GM23248 (cell line): Measurements from ENCODE around the gene TNRC6C.

Source experiments
- EZH2 ChIP-seq: fragments of 200-600 bp; sonication (generic); IDR thresholded peaks from 2 replicates; pipeline ENCODE4 v1.6.1; 2018; ENCODE audit warnings: antibody characterized with exemption, mild to moderate bottlenecking; ENCODE audit not compliant: insufficient read depth, poor library complexity, severe bottlenecking
- EZH2phosphoT487 ChIP-seq: fragments of 200-600 bp; sonication (generic); IDR thresholded peaks from 2 replicates; pipeline ENCODE4 v1.6.1; 2018; ENCODE audit warnings: antibody characterized with exemption, moderate library complexity, mild to moderate bottlenecking, low read depth; ENCODE audit not compliant: insufficient read depth

DNA sequence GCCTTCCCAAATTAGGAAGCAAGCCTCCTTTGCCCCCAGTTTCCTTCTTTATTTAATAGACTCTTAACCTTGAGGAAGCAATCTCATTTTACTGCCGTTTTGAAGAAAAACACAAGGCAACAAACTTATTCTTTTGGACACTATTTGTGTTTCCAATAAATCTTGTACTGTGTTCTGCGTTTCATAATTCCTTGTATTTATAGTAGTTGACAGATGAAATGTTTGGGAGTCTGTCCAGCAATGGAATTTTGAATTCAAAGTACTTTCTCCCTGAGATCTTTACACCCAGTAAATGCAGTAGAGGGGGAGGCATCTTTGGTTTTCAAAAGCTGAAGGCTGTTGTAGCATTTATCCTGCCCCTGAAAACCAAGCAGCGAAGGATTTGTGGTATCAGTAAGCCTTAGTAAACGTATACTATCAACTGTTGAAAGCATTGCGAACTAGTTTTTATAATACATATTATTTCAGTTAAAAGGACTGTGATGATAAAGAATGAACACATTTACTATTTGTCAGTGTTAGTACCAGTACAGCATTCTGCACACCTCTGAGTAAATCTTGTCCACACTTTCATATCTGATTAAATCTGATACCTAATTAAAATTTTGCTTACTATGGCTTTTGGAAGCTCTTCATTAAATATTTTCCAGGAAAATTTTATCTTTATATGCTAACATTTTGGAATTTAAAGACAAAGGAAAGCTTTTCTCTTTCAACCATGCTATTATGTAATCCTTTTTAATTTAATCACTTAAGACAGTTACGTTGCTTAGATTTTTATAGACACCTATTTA, 83.1 kb downstream of the TNRC6C start:
- TF ChIP-seq EZH2 (no peak), EZH2phosphoT487 (no peak)
